GM12878 (cell line): ENCODE data around the gene NKTR. TPM values are rescaled to one million over a fixed set of nuclear protein-coding genes. Genes with fewer than 3 reads are reported as not detected.

Source experiments
- ATAC-seq: fragments of 200-7000 bp; cut with Tn5 transposase; 3 replicates; pipeline ENCODE4 v1.9.1; 2020; ENCODE audit warnings: mild to moderate bottlenecking, moderate library complexity
- BruUV-seq: library from RNA; stranded (reverse); fragments of 400-500 nt; replicated peaks from 2 replicates; lab custom pipeline; 2021; lab: Mats Ljungman, UMichigan
- CTCF ChIA-PET: fragments of 300-600 bp; sonication (Branson Sonifier 250); formaldehyde crosslinking; extraction: SDS; loops from one replicate; lab custom pipeline; 2021; ENCODE audit warnings: inconsistent platforms; lab: Yijun Ruan, JAX
- POLR2A ChIA-PET: fragments of 350-600 bp; formaldehyde crosslinking; extraction: SDS; loops from one replicate; lab custom pipeline; 2021; ENCODE audit warnings: inconsistent platforms; lab: Charles Lee
- RAD21 ChIA-PET: fragments of 300-600 bp; sonication (Branson Sonifier 250); formaldehyde crosslinking; loops from one replicate; lab custom pipeline; 2023; ENCODE audit warnings: antibody characterized with exemption; ENCODE audit not compliant: unreplicated experiment; lab: Charles Lee
- SMC1A ChIA-PET: fragments of 300-600 bp; sonication (Branson Sonifier 250); formaldehyde crosslinking; loops from one replicate; lab custom pipeline; 2023; ENCODE audit not compliant: unreplicated experiment, uncharacterized antibody; lab: Charles Lee
- DNase-seq: peaks from one replicate; pipeline ENCODE4 v3.0.0-alpha.2; 2011; ENCODE audit warnings: low read depth, low spot score
- FAIRE-seq: peaks from 3 replicates; lab custom pipeline; 2011; peaks lifted over from hg19 to GRCh38; lab: Jason Lieb, UNC
- H2AFZ ChIP-seq: 2 replicates; pipeline ENCODE4 v1.6.0; 2011; ENCODE audit warnings: low read depth, low read length, control low read depth; ENCODE audit not compliant: control insufficient read depth
- H3K27ac ChIP-seq: 2 replicates; pipeline ENCODE4 v1.5.1; 2011; ENCODE audit warnings: control low read depth; ENCODE audit not compliant: control insufficient read depth, insufficient read depth
- H3K27me3 ChIP-seq, 2 experiments: replicated peaks in 1 of 2; 2 replicates each; pipeline versions ENCODE4 v1.6.0 to v1.6.1; 2011; ENCODE audit warnings: low read length in 1 of 2; ENCODE audit not compliant: control insufficient read depth in 2 of 2, insufficient read depth in 2 of 2
- H3K36me3 ChIP-seq, 2 experiments: 2 replicates each; pipeline ENCODE4 v1.5.1; 2011; ENCODE audit warnings: low read length in 1 of 2; ENCODE audit not compliant: control insufficient read depth in 2 of 2, insufficient read depth in 2 of 2
- H3K4me1 ChIP-seq: 2 replicates; pipeline ENCODE4 v1.6.1; 2011; ENCODE audit warnings: mild to moderate bottlenecking, low read length, moderate library complexity, mixed read lengths; ENCODE audit not compliant: control insufficient read depth, insufficient read depth
- H3K4me2 ChIP-seq: 2 replicates; pipeline ENCODE4 v1.6.0; 2011; ENCODE audit warnings: control low read depth; ENCODE audit not compliant: control insufficient read depth, insufficient read depth
- H3K4me3 ChIP-seq: fragments of 200-600 bp; sonication (generic); 2 replicates; pipeline ENCODE4 v1.5.1; 2016
- H3K79me2 ChIP-seq: 2 replicates; pipeline ENCODE4 v1.6.0; 2011; ENCODE audit warnings: low read length; ENCODE audit not compliant: control insufficient read depth, insufficient read depth
- H3K9ac ChIP-seq: 2 replicates; pipeline ENCODE4 v1.8.0; 2011; ENCODE audit warnings: low read length, control low read depth, mixed read lengths; ENCODE audit not compliant: control insufficient read depth, insufficient read depth
- H3K9me3 ChIP-seq: replicated peaks from 3 replicates; pipeline ENCODE4 v1.5.1; 2011; ENCODE audit warnings: mild to moderate bottlenecking, low read length; ENCODE audit not compliant: control insufficient read depth, insufficient read depth
- H4K20me1 ChIP-seq: 2 replicates; pipeline ENCODE4 v1.6.0; 2011; ENCODE audit not compliant: control insufficient read depth, insufficient read depth
- CBFB ChIP-seq: IDR thresholded peaks from 2 replicates; pipeline ENCODE4 v1.6.1; 2016; ENCODE audit warnings: antibody characterized with exemption, low read depth
- EZH2 ChIP-seq: IDR thresholded peaks from 2 replicates; pipeline ENCODE4 v1.6.1; 2012; ENCODE audit warnings: low read depth, mild to moderate bottlenecking, control low read depth, inconsistent platforms, low read length, borderline replicate concordance; ENCODE audit not compliant: control insufficient read depth
- RAD51 ChIP-seq: fragments of 450-650 bp; IDR thresholded peaks from 2 replicates; pipeline ENCODE4 v1.6.1; 2016; ENCODE audit warnings: moderate library complexity, mild to moderate bottlenecking, inconsistent platforms
- SMARCA5 ChIP-seq: fragments of 450-650 bp; IDR thresholded peaks from 2 replicates; pipeline ENCODE4 v1.6.1; 2017; ENCODE audit warnings: mild to moderate bottlenecking
- SMC3 ChIP-seq: IDR thresholded peaks from 2 replicates; pipeline ENCODE4 v1.6.1; 2011; ENCODE audit warnings: low read length, improper control_type of control experiment, borderline replicate concordance
- TCF7 ChIP-seq: IDR thresholded peaks from 2 replicates; pipeline ENCODE4 v1.6.1; 2014; ENCODE audit warnings: antibody characterized with exemption, borderline replicate concordance
- ZNF217 ChIP-seq: fragments of 450-650 bp; IDR thresholded peaks from 2 replicates; pipeline ENCODE4 v1.6.1; 2017; ENCODE audit warnings: antibody characterized with exemption, mild to moderate bottlenecking
- WGBS: methylation state at CpG from one replicate; pipeline ENCODE4 v1.1.6; 2016; ENCODE audit warnings: low lambda C conversion rate; ENCODE audit not compliant: insufficient replicate concordance, insufficient coverage; ENCODE audit errors: missing lambda C conversion rate; 5-methylcytosine and 5-hydroxymethylcytosine counted together
- in situ Hi-C: fragments of 300-500 bp; cut with MboI; formaldehyde crosslinking; loops from 9 replicates; pipeline ENCODE4 v1.14.3; 2018; ENCODE audit warnings: mixed read lengths
- intact Hi-C: fragments of 100-400 bp; cut with micrococcal nuclease; formaldehyde crosslinking; loops from one replicate; pipeline ENCODE4 v1.14.2; 2022; ENCODE audit not compliant: unreplicated experiment
- polyA plus RNA-seq, 11 experiments: library from polyadenylated mRNA; depleted of rRNA in 4 of 11; unstranded in 6 of 11; stranded (reverse) in 5 of 11; fragments of >200 nt; fragmentation: Nextera tagmentation in 4 of 11; fragmentation: Illumina TruSeq in 1 of 11; extraction: Ambion mirVana in 4 of 11; extraction: Trizol in 1 of 11; gene quantifications; 1 replicate in 1 of 11; 2 replicates in 10 of 11; pipeline versions ENCODE4 v1.2.1 to v1.2.3, GENCODE V29; 2011 to 2016; ENCODE audit warnings: inconsistent platforms in 2 of 11, missing spikeins in 2 of 11, low read depth in 1 of 11
- total RNA-seq, 4 experiments: library from RNA; depleted of rRNA in 3 of 4; stranded (reverse); fragments of >200 nt in 3 of 4; fragmentation: Illumina TruSeq in 1 of 4; extraction: Trizol in 1 of 4; gene quantifications; 2 replicates each; pipeline versions ENCODE4 v1.2.1 to v1.2.3, GENCODE V29; 2013 to 2021
- TF ChIP-seq, protein P1 (sequence below): fragments of 450-650 bp; formaldehyde crosslinking; IDR thresholded peaks from 2 replicates; pipeline ENCODE4 v1.4.0; 2022; ENCODE audit warnings: mild to moderate bottlenecking, moderate library complexity
- TF ChIP-seq, protein P2 (sequence below): fragments of 450-650 bp; IDR thresholded peaks from 2 replicates; pipeline ENCODE4 v1.6.1; 2017; ENCODE audit warnings: low read depth, mild to moderate bottlenecking, moderate library complexity
- TF ChIP-seq, protein P3 (sequence below): IDR thresholded peaks from 2 replicates; pipeline ENCODE4 v1.6.1; 2012; ENCODE audit warnings: low read depth, low read length, improper control_type of control experiment

Gene NKTR
- total and polyA plus RNA-seq, 10 of the 15 experiments (the other 5 are each of a cell fraction or from before 2014, with no cell fraction given), result 15.3 to 91.9 (median 55.3) TPM

DNA sequence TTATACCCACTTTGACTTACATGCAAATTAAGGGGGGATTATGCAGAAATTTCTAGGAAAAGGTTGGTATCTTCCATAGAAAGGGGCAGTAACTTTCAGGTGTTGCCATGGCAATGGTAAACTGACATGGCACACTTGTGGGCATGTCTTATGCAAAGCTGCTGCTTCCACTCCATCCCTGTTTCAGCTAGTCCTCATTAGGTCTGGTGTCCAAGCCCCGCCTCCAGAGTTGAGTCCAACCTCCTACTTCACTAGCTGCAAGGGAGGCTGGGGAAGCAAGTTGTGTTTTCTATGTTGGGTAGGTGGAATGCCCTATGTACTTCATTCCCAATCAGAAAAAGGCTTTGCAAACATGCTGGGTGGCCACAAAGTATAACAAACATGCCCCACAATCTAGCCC, 70.2 kb downstream of the NKTR start:
- RAD21 ChIA-PET, result no interaction called here
- H3K9me3 ChIP-seq, result no peaks in the 10 kb centered on the region; the same call in 2 of the 3 replicates
- CTCF ChIA-PET, result no interaction called here
- SMC1A ChIA-PET, result no interaction called here
- no peak for FAIRE-seq
- no peak for ATAC-seq
- WGBS, result 0% methylated on average over 1 of the region's 1 CpG
- H2AFZ ChIP-seq, result no peak overlapping the region
- intact Hi-C loops, result no loop called here
- TF ChIP-seq CBFB (no peak), SMARCA5 (no peak), SMC3 (no peak), ZNF217 (no peak), EZH2 (no peak), RAD51 (no peak), TCF7 (no peak)
- TF ChIP-seq, protein P1, sequence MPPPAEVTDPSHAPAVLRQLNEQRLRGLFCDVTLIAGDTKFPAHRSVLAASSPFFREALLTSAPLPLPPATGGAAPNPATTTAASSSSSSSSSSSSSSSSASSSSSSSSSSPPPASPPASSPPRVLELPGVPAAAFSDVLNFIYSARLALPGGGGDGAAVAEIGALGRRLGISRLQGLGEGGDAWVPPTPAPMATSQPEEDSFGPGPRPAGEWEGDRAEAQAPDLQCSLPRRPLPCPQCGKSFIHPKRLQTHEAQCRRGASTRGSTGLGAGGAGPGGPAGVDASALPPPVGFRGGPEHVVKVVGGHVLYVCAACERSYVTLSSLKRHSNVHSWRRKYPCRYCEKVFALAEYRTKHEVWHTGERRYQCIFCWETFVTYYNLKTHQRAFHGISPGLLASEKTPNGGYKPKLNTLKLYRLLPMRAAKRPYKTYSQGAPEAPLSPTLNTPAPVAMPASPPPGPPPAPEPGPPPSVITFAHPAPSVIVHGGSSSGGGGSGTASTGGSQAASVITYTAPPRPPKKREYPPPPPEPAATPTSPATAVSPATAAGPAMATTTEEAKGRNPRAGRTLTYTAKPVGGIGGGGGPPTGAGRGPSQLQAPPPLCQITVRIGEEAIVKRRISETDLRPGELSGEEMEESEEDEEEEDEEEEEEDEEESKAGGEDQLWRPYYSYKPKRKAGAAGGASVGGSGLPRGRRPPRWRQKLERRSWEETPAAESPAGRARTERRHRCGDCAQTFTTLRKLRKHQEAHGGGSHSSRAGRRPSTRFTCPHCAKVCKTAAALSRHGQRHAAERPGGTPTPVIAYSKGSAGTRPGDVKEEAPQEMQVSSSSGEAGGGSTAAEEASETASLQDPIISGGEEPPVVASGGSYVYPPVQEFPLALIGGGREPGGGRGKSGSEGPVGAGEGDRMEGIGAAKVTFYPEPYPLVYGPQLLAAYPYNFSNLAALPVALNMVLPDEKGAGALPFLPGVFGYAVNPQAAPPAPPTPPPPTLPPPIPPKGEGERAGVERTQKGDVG (CRISPR knock-in tag), result no peak
- TF ChIP-seq, protein P2, sequence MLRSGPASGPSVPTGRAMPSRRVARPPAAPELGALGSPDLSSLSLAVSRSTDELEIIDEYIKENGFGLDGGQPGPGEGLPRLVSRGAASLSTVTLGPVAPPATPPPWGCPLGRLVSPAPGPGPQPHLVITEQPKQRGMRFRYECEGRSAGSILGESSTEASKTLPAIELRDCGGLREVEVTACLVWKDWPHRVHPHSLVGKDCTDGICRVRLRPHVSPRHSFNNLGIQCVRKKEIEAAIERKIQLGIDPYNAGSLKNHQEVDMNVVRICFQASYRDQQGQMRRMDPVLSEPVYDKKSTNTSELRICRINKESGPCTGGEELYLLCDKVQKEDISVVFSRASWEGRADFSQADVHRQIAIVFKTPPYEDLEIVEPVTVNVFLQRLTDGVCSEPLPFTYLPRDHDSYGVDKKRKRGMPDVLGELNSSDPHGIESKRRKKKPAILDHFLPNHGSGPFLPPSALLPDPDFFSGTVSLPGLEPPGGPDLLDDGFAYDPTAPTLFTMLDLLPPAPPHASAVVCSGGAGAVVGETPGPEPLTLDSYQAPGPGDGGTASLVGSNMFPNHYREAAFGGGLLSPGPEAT, result no peak
- TF ChIP-seq, protein P3, sequence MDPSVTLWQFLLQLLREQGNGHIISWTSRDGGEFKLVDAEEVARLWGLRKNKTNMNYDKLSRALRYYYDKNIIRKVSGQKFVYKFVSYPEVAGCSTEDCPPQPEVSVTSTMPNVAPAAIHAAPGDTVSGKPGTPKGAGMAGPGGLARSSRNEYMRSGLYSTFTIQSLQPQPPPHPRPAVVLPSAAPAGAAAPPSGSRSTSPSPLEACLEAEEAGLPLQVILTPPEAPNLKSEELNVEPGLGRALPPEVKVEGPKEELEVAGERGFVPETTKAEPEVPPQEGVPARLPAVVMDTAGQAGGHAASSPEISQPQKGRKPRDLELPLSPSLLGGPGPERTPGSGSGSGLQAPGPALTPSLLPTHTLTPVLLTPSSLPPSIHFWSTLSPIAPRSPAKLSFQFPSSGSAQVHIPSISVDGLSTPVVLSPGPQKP, result no peak
- H3K9ac ChIP-seq, result no peak overlapping the region
- POLR2A ChIA-PET, result no interaction called here
- H3K27me3 ChIP-seq, result no peaks in the 10 kb centered on the region
- no peaks in the 10 kb centered on the region for H3K4me1 ChIP-seq
- in situ Hi-C loops, result no loop called here
- H3K27ac ChIP-seq, result no peak overlapping the region
- no peak overlapping the region for H3K4me2 ChIP-seq
- H3K79me2 ChIP-seq, result no peaks in the 10 kb centered on the region
- no peaks in the 10 kb centered on the region for H4K20me1 ChIP-seq
- BruUV-seq, result no TSS peak
- no peak for DNase-seq
- no peaks in the 10 kb centered on the region for H3K36me3 ChIP-seq
- no peak overlapping the region for H3K4me3 ChIP-seq
